ENCODE results near the gene TBC1D10A.

TBC1D10A gene

DNA sequence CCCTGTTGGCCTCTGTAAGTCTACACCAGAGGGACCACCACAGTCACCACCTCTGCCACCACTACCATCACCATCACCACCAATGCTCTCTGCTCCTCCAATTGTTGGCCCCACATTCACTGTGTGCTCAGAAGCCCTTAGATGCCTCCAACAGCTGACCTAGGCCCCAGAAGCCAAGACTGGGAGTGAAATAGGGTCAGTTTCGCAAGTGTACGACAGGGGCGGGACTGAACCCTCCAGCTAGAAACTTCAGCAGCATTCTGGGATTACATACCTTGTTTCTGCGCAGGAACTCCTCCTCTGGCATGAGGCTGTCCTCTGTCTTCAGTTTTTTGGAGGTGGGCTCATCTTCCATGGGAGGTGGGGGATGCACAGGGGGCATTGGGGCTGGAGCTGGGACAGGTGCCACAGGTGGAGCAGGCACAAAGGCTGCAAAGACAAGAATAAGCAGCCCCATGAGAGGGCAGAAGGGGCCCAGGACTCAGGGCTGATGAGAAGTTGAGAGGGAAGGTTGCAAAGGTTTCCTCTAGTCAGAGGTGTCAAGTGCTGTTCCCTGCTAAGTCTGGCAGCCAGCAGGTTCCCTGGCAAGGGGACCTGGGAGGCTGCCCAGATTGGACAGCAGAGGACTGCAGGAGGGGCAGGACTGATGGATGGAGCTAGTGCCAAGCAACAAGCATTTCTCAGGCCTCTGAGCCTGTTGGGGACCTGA is 10.2 kb upstream of the TBC1D10A start:
- TF ChIP-seq, protein P1, sequence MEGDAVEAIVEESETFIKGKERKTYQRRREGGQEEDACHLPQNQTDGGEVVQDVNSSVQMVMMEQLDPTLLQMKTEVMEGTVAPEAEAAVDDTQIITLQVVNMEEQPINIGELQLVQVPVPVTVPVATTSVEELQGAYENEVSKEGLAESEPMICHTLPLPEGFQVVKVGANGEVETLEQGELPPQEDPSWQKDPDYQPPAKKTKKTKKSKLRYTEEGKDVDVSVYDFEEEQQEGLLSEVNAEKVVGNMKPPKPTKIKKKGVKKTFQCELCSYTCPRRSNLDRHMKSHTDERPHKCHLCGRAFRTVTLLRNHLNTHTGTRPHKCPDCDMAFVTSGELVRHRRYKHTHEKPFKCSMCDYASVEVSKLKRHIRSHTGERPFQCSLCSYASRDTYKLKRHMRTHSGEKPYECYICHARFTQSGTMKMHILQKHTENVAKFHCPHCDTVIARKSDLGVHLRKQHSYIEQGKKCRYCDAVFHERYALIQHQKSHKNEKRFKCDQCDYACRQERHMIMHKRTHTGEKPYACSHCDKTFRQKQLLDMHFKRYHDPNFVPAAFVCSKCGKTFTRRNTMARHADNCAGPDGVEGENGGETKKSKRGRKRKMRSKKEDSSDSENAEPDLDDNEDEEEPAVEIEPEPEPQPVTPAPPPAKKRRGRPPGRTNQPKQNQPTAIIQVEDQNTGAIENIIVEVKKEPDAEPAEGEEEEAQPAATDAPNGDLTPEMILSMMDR (IDR thresholded peaks at IDR 0.05; ENCODE audit: borderline replicate concordance, control extremely low read depth, extremely low read depth, insufficient read depth, missing control alignments) = no peak
- in situ Hi-C loops (cut with MboI; ENCODE audit: low sequenced_read_pairs, unreplicated experiment) = no loop called here
- DNase-seq (ENCODE audit: low spot score) = no peak

DNA sequence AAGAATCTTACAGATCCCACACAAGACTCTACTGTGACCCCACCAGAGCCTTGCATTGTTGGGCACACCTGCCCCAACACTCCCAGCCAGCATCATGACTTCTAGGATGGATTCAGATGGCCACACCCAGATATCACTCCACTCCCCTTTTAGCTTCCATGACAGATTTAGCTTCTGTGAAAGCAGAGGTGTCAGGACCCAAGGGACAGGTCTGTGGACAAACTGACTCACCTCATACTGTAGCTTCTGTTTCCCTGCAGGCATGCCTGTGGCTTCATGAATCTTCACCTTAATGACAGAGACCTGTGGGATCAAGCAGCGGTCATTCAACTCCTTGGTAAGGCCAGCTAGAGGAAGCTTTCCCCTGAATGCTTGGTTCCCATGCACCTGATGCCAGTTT is 8.5 kb upstream of the TBC1D10A start:
- in situ Hi-C loops (cut with MboI; ENCODE audit: low sequenced_read_pairs, unreplicated experiment) = no loop called here
- TF ChIP-seq, protein P1 (IDR thresholded peaks at IDR 0.05; ENCODE audit: borderline replicate concordance, control extremely low read depth, extremely low read depth, insufficient read depth, missing control alignments) = no peak
- no peak for DNase-seq (ENCODE audit: low spot score)

DNA sequence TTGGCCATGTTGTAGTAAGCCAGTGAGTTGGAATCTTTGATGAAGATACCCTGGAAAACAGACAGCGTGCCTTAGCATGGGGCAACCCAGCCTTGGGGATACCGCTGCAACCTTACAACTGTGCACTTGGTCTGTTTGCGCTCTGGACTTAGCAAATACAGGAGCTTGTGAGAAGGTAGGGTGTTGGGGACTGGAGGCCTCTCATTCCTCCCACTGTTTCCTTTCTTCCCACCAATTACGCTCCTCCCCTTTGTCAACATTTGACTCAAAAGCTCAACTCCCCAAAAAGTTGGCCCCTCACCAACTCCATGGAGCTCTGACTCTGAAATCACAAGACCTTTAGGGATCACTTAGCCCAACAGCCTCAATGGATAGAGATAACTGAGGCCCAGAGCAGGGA is 7.9 kb upstream of the TBC1D10A start:
- TF ChIP-seq, protein P1 (IDR thresholded peaks at IDR 0.05; ENCODE audit: borderline replicate concordance, control extremely low read depth, extremely low read depth, insufficient read depth, missing control alignments) = no peak
- no peak for DNase-seq (ENCODE audit: low spot score)
- in situ Hi-C loops (cut with MboI; ENCODE audit: low sequenced_read_pairs, unreplicated experiment) = no loop called here

DNA sequence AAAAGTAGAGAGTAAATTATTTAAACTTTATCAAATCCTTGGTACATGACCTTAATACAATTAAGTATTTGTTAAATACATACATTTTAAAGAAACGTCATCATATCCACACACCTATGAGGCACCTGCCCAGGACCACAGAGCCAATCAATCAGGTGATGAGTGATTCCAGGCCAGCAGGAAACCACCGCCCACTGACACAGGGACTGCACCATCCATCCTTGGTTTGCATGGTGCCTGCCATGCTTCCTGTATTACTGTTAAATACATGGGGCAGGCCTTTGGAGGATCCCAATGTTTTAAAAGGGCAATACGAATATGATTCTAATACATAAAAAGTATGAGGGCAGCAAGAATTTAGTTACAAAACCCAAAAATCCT is 7.0 kb upstream of the TBC1D10A start:
- TF ChIP-seq, protein P1 (IDR thresholded peaks at IDR 0.05; ENCODE audit: borderline replicate concordance, control extremely low read depth, extremely low read depth, insufficient read depth, missing control alignments) = no peak
- in situ Hi-C loops (cut with MboI; ENCODE audit: low sequenced_read_pairs, unreplicated experiment) = no loop called here
- DNase-seq (ENCODE audit: low spot score) = no peak

DNA sequence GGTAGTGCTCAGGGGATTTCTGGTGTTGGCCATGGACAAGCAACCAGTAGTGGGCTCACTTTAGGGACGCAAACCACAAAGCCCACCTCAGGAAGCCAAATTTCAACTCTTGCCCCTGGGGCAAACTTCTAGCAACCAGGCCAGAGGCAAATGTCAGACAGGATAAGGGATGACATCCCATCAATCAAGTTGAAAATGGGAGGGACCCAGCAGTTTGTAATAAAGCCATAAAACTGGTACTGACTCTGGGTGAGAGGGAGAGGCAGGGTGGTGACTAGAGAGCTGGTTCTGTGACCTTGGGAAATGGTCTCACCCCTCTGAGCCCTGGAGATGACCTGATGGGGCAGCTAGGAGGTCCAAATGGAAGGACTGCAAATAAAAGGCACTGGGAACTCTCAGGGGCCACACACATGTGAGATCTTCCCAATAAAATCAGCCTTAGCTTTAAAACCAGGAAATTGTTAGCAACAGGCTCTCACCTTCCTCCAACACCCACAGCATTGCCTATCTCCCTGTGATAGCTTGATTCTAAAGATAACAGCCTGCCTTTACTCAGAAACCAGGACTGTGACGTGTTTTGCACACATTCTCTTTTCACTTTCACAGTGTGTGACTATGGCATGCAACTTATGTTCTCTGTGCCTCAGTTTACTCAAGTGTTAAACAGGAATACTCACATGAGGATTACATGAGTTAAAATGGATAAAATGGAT is 6.4 kb upstream of the TBC1D10A start:
- in situ Hi-C loops (cut with MboI; ENCODE audit: low sequenced_read_pairs, unreplicated experiment) = no loop called here
- TF ChIP-seq, protein P1 (IDR thresholded peaks at IDR 0.05; ENCODE audit: borderline replicate concordance, control extremely low read depth, extremely low read depth, insufficient read depth, missing control alignments) = no peak
- DNase-seq (ENCODE audit: low spot score) = no peak

DNA sequence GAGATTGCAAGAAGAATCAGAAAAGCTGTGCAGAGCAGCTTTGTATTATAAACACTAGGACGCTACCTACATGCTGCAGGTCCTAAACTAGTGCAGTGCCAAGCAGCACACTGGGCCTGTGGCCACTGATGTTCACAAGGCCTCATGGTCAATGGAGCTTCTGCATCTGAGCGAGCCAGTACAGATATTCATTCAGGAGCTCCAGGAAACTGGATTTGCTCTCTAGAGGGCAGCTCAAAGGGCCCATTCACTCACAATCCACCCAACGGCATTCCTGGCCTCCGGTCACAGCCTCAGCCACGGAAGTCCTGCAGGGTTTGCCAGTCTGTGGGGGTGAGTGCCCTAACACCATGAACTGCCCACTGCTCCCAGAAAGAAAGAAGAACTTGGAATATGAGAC is 5.8 kb upstream of the TBC1D10A start:
- TF ChIP-seq, protein P1 (IDR thresholded peaks at IDR 0.05; ENCODE audit: borderline replicate concordance, control extremely low read depth, extremely low read depth, insufficient read depth, missing control alignments) = no peak
- DNase-seq (ENCODE audit: low spot score) = no peak

More for the DNA sequence above, 5.8 kb upstream of the TBC1D10A start:
- in situ Hi-C loops (cut with MboI; ENCODE audit: low sequenced_read_pairs, unreplicated experiment) = no loop called here
